Gastrocnemius medialis (tissue), 4 donors: ENCODE data around the gene PPP2R2B.

Source experiments
- CTCF ChIP-seq, 5 experiments: fragments of 450-650 bp in 3 of 5; fragments of 200-600 bp in 2 of 5; sonication (generic) in 2 of 5; IDR thresholded peaks in 4 of 5; conservative IDR thresholded peaks in 1 of 5; 1 replicate in 4 of 5; 2 replicates in 1 of 5; pipeline ENCODE4 v1.5.1; 2016 to 2019; ENCODE audit warnings: antibody characterized with exemption in 5 of 5, mild to moderate bottlenecking in 3 of 5, moderate library complexity in 3 of 5
- POLR2A ChIP-seq, 2 donors: fragments of 450-650 bp; IDR thresholded peaks; one replicate each; pipeline ENCODE4 v1.6.1; 2017; ENCODE audit warnings: antibody characterized with exemption in 2 of 2, mild to moderate bottlenecking in 2 of 2, moderate library complexity in 2 of 2

- TF ChIP-seq CTCF (IDR thresholded peaks at IDR 0.05 in 4 of 5, conservative IDR thresholded peaks at IDR 0.05 in 1 of 5) (no peak), POLR2A (IDR thresholded peaks at IDR 0.05) (no peak)
Observed at GRCh38 chr5:146890731-146891440, 12.3 kb upstream of the PPP2R2B start.
